Loucy (cell line): ENCODE results near the gene SMPD4.
"Not testable (repeated sequence)": the region's sequence is repeated elsewhere in the genome, so short reads cannot be mapped to it uniquely, and the experiment has no call there.

Experiments used
- H2AFZ ChIP-seq: fragments of 200-600 bp; sonication (generic); 2 replicates; pipeline ENCODE4 v1.6.0; 2016; ENCODE audit warnings: antibody characterized with exemption, mild to moderate bottlenecking, low read length, moderate library complexity
- H3F3A ChIP-seq: fragments of 200-600 bp; 2 replicates; pipeline ENCODE4 v1.6.0; 2016; ENCODE audit warnings: antibody characterized with exemption, low read depth, mild to moderate bottlenecking
- H3K27me3 ChIP-seq: fragments of 200-600 bp; sonication (generic); 2 replicates; pipeline ENCODE4 v1.6.1; 2014; ENCODE audit warnings: low read length, mild to moderate bottlenecking; ENCODE audit not compliant: insufficient read depth, poor library complexity, severe bottlenecking
- H3K36me3 ChIP-seq: fragments of 200-600 bp; sonication (generic); 2 replicates; pipeline ENCODE4 v1.6.1; 2016; ENCODE audit warnings: low read length; ENCODE audit not compliant: insufficient read depth
- H3K4me1 ChIP-seq: fragments of 200-600 bp; sonication (generic); 2 replicates; pipeline ENCODE4 v1.5.1; 2014; ENCODE audit warnings: low read length, mild to moderate bottlenecking; ENCODE audit not compliant: insufficient read depth, poor library complexity, severe bottlenecking
- H3K4me2 ChIP-seq: fragments of 200-600 bp; sonication (generic); 2 replicates; pipeline ENCODE4 v1.6.0; 2014; ENCODE audit warnings: antibody characterized with exemption, low read length, low read depth, mild to moderate bottlenecking; ENCODE audit not compliant: poor library complexity, severe bottlenecking
- H3K4me3 ChIP-seq: fragments of 200-600 bp; sonication (generic); 2 replicates; pipeline ENCODE4 v1.5.1; 2014; ENCODE audit warnings: low read length, mild to moderate bottlenecking, mixed read lengths; ENCODE audit not compliant: poor library complexity, severe bottlenecking
- H3K79me2 ChIP-seq: fragments of 200-600 bp; sonication (generic); 2 replicates; pipeline ENCODE4 v1.6.1; 2014; ENCODE audit warnings: low read length; ENCODE audit not compliant: insufficient read depth
- H3K9ac ChIP-seq: fragments of 200-600 bp; sonication (generic); 2 replicates; pipeline ENCODE4 v1.6.0; 2014; ENCODE audit warnings: mild to moderate bottlenecking, low read depth, low read length, moderate library complexity; ENCODE audit not compliant: poor library complexity, severe bottlenecking
- H3K9me2 ChIP-seq: fragments of 200-600 bp; sonication (generic); replicated peaks from 2 replicates; pipeline ENCODE4 v1.6.1; 2016; ENCODE audit warnings: low read depth, low read length, mixed read lengths
- H3K9me3 ChIP-seq: fragments of 200-600 bp; sonication (generic); 2 replicates; pipeline ENCODE4 v1.6.1; 2014; ENCODE audit warnings: mild to moderate bottlenecking, antibody characterized with exemption, low read length, low read depth; ENCODE audit not compliant: insufficient read depth
- H4K20me1 ChIP-seq: fragments of 200-600 bp; sonication (generic); 2 replicates; pipeline ENCODE4 v1.6.0; 2014; ENCODE audit warnings: antibody characterized with exemption, low read length, mild to moderate bottlenecking; ENCODE audit not compliant: insufficient read depth, poor library complexity, severe bottlenecking
- EZH2phosphoT487 ChIP-seq: fragments of 200-600 bp; IDR thresholded peaks from 2 replicates; pipeline ENCODE4 v1.6.1; 2018; ENCODE audit warnings: antibody characterized with exemption, mild to moderate bottlenecking, moderate library complexity, borderline replicate concordance
- TF ChIP-seq, protein P1 (sequence below): fragments of 200-600 bp; sonication (generic); conservative IDR thresholded peaks from 2 replicates; pipeline ENCODE4 v1.5.1; 2014; ENCODE audit warnings: mild to moderate bottlenecking, antibody characterized with exemption, low read length

SMPD4 gene

DNA sequence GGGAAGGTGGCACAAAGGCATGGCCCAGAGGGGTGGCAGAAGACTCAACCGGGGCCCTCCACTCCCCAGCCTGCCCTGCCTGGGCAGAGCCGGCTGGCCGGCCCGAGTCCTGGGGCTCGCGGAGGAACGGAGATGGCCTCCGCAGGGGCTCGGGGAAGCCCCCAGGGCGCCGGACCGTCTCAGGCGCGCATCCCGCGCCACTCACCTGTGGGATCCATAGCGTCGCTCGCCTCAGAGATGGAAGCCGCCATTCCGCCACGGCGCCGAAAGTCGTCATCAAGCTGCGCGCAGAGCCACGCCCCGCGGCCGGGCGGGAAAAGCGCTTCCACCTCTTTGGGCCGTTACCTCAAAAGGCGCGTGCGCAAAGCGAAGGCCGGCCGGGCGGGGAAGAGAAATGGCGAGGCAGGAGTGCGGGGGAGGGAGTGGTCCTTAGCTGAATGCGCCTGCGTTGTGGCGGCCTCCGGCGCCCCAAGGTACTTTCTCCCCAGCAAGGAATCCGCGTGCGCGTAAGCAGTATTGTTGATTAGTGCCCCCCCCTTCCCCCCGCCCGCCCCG lies at the start of gene SMPD4:
Gene SMPD4 (minus strand): TSS at position 278 of the 555 bp plus-strand sequence. CDS start 5,010 bp downstream, outside the sequence.
- H3K36me3 ChIP-seq, result no peaks in the 10 kb centered on the region
- H2AFZ ChIP-seq, result peak within 1 kb of the TSS; percentile 98
- H3K79me2 ChIP-seq, result peaks cover 91% of the 10 kb centered on the region
- H3K4me1 ChIP-seq, result peaks cover 30% of the 10 kb centered on the region
- no peaks in the 10 kb centered on the region for H3K27me3 ChIP-seq
- H3K9ac ChIP-seq, result peak within 1 kb of the TSS; percentile 95
- peak within 1 kb of the TSS; percentile 95 for H3K4me3 ChIP-seq
- TF ChIP-seq, protein P1, sequence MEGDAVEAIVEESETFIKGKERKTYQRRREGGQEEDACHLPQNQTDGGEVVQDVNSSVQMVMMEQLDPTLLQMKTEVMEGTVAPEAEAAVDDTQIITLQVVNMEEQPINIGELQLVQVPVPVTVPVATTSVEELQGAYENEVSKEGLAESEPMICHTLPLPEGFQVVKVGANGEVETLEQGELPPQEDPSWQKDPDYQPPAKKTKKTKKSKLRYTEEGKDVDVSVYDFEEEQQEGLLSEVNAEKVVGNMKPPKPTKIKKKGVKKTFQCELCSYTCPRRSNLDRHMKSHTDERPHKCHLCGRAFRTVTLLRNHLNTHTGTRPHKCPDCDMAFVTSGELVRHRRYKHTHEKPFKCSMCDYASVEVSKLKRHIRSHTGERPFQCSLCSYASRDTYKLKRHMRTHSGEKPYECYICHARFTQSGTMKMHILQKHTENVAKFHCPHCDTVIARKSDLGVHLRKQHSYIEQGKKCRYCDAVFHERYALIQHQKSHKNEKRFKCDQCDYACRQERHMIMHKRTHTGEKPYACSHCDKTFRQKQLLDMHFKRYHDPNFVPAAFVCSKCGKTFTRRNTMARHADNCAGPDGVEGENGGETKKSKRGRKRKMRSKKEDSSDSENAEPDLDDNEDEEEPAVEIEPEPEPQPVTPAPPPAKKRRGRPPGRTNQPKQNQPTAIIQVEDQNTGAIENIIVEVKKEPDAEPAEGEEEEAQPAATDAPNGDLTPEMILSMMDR, result no peak
- TF ChIP-seq EZH2phosphoT487, result no peak
- H3F3A ChIP-seq, result no peaks in the 10 kb centered on the region
- H3K9me3 ChIP-seq, result no peaks in the 10 kb centered on the region
- peaks cover 43% of the 10 kb centered on the region for H4K20me1 ChIP-seq
- H3K9me2 ChIP-seq, result no peaks in the 10 kb centered on the region
- peak within 1 kb of the TSS; percentile 91 for H3K4me2 ChIP-seq

- not testable (repeated sequence) for H3F3A ChIP-seq, H4K20me1 ChIP-seq, H3K4me1 ChIP-seq, H3K4me3 ChIP-seq, H3K36me3 ChIP-seq, H3K4me2 ChIP-seq, H3K9me3 ChIP-seq, H2AFZ ChIP-seq, H3K9ac ChIP-seq, H3K79me2 ChIP-seq, H3K27me3 ChIP-seq, H3K9me2 ChIP-seq
These were observed 49.5 kb upstream of the SMPD4 start for GRCh38 chr2:130230907-130231306.

DNA sequence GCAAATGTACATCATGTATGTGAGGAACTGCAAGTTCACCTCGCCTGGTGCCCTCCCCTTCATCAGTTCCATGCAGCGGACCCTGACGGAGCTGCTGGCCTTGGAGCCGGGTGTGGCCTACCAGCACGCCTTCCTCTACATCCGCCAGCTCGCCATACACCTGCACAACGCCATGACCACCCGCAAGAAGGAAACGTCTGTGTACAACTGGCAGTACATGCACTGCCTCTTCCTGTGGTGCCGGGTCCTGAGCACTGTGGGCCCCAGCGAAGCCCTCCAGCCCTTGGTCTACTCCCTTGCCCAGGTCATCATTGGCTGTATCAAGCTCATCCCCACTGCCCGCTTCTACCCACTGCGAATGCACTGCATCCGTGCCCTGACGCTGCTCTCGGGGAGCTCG lies 49.0 kb upstream of the SMPD4 start:
- H3K9ac ChIP-seq, H2AFZ ChIP-seq, H3K79me2 ChIP-seq: not testable (repeated sequence)

GRCh38 chr2:130229161-130229510 lies 47.7 kb upstream of the SMPD4 start:
- H3K27me3 ChIP-seq, H3K4me3 ChIP-seq, H3K9ac ChIP-seq, H3K36me3 ChIP-seq, H2AFZ ChIP-seq, H3K79me2 ChIP-seq, H3K4me1 ChIP-seq, H3K4me2 ChIP-seq, H3K9me2 ChIP-seq, H3K9me3 ChIP-seq, H4K20me1 ChIP-seq, H3F3A ChIP-seq: not testable (repeated sequence)

More for the DNA sequence above, 49.0 kb upstream of the SMPD4 start:
- not testable (repeated sequence) for H3K9me2 ChIP-seq, H3K27me3 ChIP-seq, H3K4me1 ChIP-seq, H4K20me1 ChIP-seq, H3F3A ChIP-seq, H3K36me3 ChIP-seq, H3K9me3 ChIP-seq, H3K4me3 ChIP-seq, H3K4me2 ChIP-seq

DNA sequence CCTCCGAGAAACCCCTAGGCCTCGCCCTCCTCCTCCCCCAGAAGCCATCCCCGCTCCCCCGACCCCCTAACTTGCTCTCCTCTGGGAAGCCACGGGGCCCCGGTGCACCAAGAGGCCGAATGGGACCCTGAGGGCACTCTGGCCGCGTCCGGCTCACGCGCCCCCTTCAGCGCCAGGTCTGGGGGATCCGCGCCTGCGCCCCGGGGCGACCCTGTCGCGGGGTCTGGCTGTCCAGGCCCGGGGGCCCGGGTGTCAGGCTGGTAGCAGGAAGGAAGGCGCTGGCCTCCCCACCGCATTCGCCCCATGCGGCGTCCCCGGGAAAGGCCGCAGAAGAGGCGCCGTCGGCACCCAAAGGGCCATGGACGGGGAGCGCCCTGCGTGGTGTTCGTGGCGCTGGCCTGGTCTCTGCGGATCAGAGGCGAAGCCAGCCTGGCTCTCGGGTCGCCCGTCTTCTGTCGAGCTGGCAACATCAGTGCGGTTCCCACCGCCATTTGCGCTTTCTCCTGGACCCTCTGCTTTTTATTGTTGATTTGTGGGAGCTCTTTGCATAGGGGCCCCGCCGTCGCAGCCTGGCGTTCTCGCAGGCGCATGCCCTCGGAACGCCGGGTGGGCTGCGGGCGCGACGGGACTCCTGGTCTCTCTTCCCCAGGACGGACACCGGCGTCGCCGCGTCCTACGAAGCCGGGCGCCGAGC lies 47.2 kb upstream of the SMPD4 start:
- H3K79me2 ChIP-seq, H3K9ac ChIP-seq, H3K4me1 ChIP-seq, H3K9me2 ChIP-seq, H2AFZ ChIP-seq, H3K4me3 ChIP-seq, H3F3A ChIP-seq, H4K20me1 ChIP-seq, H3K4me2 ChIP-seq, H3K9me3 ChIP-seq, H3K27me3 ChIP-seq, H3K36me3 ChIP-seq: not testable (repeated sequence)

DNA sequence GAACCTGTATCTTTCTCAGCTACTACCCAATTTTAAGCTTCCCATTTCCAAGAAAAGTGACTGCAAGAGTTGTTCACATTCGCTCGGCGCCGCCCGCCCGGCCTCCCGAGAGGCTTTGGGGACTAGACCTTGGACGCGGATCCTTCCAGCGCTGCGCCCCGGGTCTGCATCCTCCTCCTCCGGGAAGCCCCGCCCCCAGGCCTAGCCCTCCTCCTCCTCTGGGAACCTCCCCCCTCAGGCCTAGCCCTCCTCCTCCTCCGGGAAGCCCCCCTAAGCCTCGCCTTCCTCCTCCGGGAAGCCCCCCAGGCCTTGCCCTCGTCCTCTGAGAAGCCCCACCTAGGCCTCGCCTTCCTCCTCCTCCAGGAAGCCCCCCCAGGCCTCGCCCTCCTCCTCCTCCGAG lies 46.6 kb upstream of the SMPD4 start:
- not testable (repeated sequence) for H3K4me1 ChIP-seq, H4K20me1 ChIP-seq, H3K4me3 ChIP-seq, H3K4me2 ChIP-seq, H3K9me2 ChIP-seq, H3K9me3 ChIP-seq, H3K27me3 ChIP-seq, H3F3A ChIP-seq, H3K9ac ChIP-seq, H3K36me3 ChIP-seq, H2AFZ ChIP-seq, H3K79me2 ChIP-seq
